IPS DF 4.7 (cell line): ENCODE measurements around the gene MIEF1.

Experiments
- DNase-seq: peaks from one replicate; pipeline ENCODE4 v3.0.0-alpha.2; 2013; ENCODE audit warnings: low spot score; ENCODE audit errors: extremely low read depth

MIEF1 gene

GRCh38 chr22:39556970-39557841, 55.1 kb downstream of the MIEF1 start:
- DNase-seq, result no peak

- no peak for DNase-seq
Measured at GRCh38 chr22:39558254-39558727, 56.2 kb downstream of the MIEF1 start.

- DNase-seq, result no peak
Measured at GRCh38 chr22:39558950-39559349, 56.9 kb downstream of the MIEF1 start.

- DNase-seq, result no peak
Measured at GRCh38 chr22:39559456-39560105, 57.5 kb downstream of the MIEF1 start.

GRCh38 chr22:39560127-39560526, 58.0 kb downstream of the MIEF1 start:
- no peak for DNase-seq

GRCh38 chr22:39562839-39563489, 60.9 kb downstream of the MIEF1 start:
- no peak for DNase-seq

- DNase-seq, result no peak
Measured at GRCh38 chr22:39563571-39564428, 61.7 kb downstream of the MIEF1 start.

GRCh38 chr22:39565414-39565944, 63.4 kb downstream of the MIEF1 start:
- no peak for DNase-seq

GRCh38 chr22:39567135-39567946, 65.3 kb downstream of the MIEF1 start:
- no peak for DNase-seq
